ENCODE measurements around the gene GRIP1.

- TF ChIP-seq YY1 (IDR thresholded peaks at IDR 0.05; ENCODE audit: insufficient read depth, insufficient read length) (no peak), ZNF274 (IDR thresholded peaks at IDR 0.05; ENCODE audit: low read depth, low read length) (no peak), SUZ12 (IDR thresholded peaks at IDR 0.05; ENCODE audit: extremely low read depth, insufficient read depth, insufficient read length) (no peak)
These were observed 311.7 kb downstream of the GRIP1 start for GRCh38 chr12:66367015-66367667.

All from NT2/D1 (cell line).